HCT116 (cell line): Measurements from ENCODE around the gene PRLH. TPM values are rescaled to one million over a fixed set of nuclear protein-coding genes. Genes with fewer than 3 reads are reported as not detected.
A peak's percentile ranks its signal among the peaks of the same experiment; 100 is the strongest.

Source experiments
- ATAC-seq: fragments of 200-7000 bp; cut with Tn5 transposase; 2 replicates; pipeline ENCODE4 v1.9.1; 2020; ENCODE audit warnings: mild to moderate bottlenecking, moderate library complexity
- BruUV-seq: library from RNA; stranded (reverse); fragments of 400-500 nt; replicated peaks from 2 replicates; lab custom pipeline; 2021; lab: Mats Ljungman, UMichigan
- CTCF ChIA-PET: fragments of 300-600 bp; sonication (Branson Sonifier 250); formaldehyde crosslinking; loops from one replicate; lab custom pipeline; 2021; ENCODE audit warnings: antibody characterized with exemption; lab: Charles Lee
- POLR2A ChIA-PET: fragments of 300-600, 350-600 bp; sonication (Branson Sonifier 250); formaldehyde crosslinking; loops from one replicate; lab custom pipeline; 2021; ENCODE audit warnings: antibody characterized with exemption; lab: Charles Lee
- RAD21 ChIA-PET, 2 experiments: fragments of 300-600 bp; sonication (Branson Sonifier 250); formaldehyde crosslinking; loops; one replicate each; lab custom pipeline; 2023; ENCODE audit warnings: low total read pairs in 2 of 2; ENCODE audit not compliant: uncharacterized antibody in 2 of 2, unreplicated experiment in 2 of 2, low non-redundant PET in 1 of 2; lab: Charles Lee
- DNase-seq: peaks from one replicate; pipeline ENCODE4 v3.0.0-alpha.2; 2010; ENCODE audit warnings: low read depth, low spot score
- H2AFZ ChIP-seq: fragments of 200-600 bp; shearing (Covaris generic), sonication (generic); 2 replicates; pipeline ENCODE4 v1.6.1; 2017; ENCODE audit warnings: low read depth, mixed run types, mixed read lengths, antibody characterized with exemption, low read length; ENCODE audit not compliant: poor library complexity, severe bottlenecking
- H3K27ac ChIP-seq: 2 replicates; pipeline ENCODE4 v1.5.1; 2012; ENCODE audit warnings: low read depth, low read length
- H3K27me3 ChIP-seq: fragments of 200-600 bp; sonication (generic); 2 replicates; pipeline ENCODE4 v1.6.1; 2016; ENCODE audit warnings: mixed run types, low read length, mixed read lengths; ENCODE audit not compliant: insufficient read depth
- H3K36me3 ChIP-seq, 2 experiments: fragments of 200-500 bp in 1 of 2; fragments of 200-600 bp in 1 of 2; sonication (Bioruptor generic) in 1 of 2; sonication (generic) in 1 of 2; 2 replicates each; pipeline versions ENCODE4 v1.5.1 to v1.6.1; 2014 to 2016; ENCODE audit warnings: low read length in 2 of 2, inconsistent platforms in 1 of 2, mixed read lengths in 1 of 2, mixed run types in 1 of 2; ENCODE audit not compliant: insufficient read depth in 2 of 2, control insufficient read depth in 1 of 2
- H3K4me1 ChIP-seq, 2 experiments: fragments of 200-600 bp in 1 of 2; sonication (generic) in 1 of 2; 2 replicates each; pipeline versions ENCODE4 v1.5.1 to v1.6.1; 2012 to 2017; ENCODE audit warnings: low read length in 2 of 2, inconsistent platforms in 1 of 2, mild to moderate bottlenecking in 1 of 2, mixed read lengths in 1 of 2, mixed run types in 1 of 2, moderate library complexity in 1 of 2; ENCODE audit not compliant: insufficient read depth in 2 of 2, control insufficient read depth in 1 of 2
- H3K4me2 ChIP-seq: fragments of 200-600 bp; sonication (generic); 2 replicates; pipeline ENCODE4 v1.6.1; 2017; ENCODE audit warnings: mixed run types, low read length, mixed read lengths
- H3K4me3 ChIP-seq, 2 experiments: fragments of 200-600 bp in 1 of 2; sonication (generic) in 1 of 2; replicated peaks in 1 of 2; 2 replicates each; pipeline ENCODE4 v1.5.1; 2011 to 2016; ENCODE audit warnings: low read length in 2 of 2, control low read depth in 1 of 2, low read depth in 1 of 2, mild to moderate bottlenecking in 1 of 2, mixed read lengths in 1 of 2, mixed run types in 1 of 2
- H3K79me2 ChIP-seq: fragments of 200-600 bp; sonication (generic); 2 replicates; pipeline ENCODE4 v1.6.1; 2017; ENCODE audit warnings: mild to moderate bottlenecking, mixed run types, low read length, moderate library complexity, mixed read lengths; ENCODE audit not compliant: insufficient read depth
- H3K9ac ChIP-seq: fragments of 200-600 bp; sonication (generic); 2 replicates; pipeline ENCODE4 v1.6.1; 2016; ENCODE audit warnings: low read length, mixed read lengths
- H3K9me2 ChIP-seq: fragments of 200-600 bp; sonication (generic), shearing (Covaris generic); 2 replicates; pipeline ENCODE4 v1.6.1; 2017; ENCODE audit warnings: mixed run types, mild to moderate bottlenecking, moderate library complexity; ENCODE audit not compliant: insufficient read depth
- H3K9me3 ChIP-seq, 2 experiments: fragments of 200-500 bp in 1 of 2; fragments of 200-600 bp in 1 of 2; sonication (Bioruptor generic) in 1 of 2; sonication (generic) in 1 of 2; 2 replicates each; pipeline ENCODE4 v1.6.1; 2014 to 2017; ENCODE audit warnings: low read length in 2 of 2, mixed read lengths in 2 of 2, inconsistent platforms in 1 of 2, low read depth in 1 of 2, mild to moderate bottlenecking in 1 of 2, mixed run types in 1 of 2, moderate library complexity in 1 of 2; ENCODE audit not compliant: control insufficient read depth in 1 of 2, insufficient read depth in 1 of 2
- H4K20me1 ChIP-seq: fragments of 200-600 bp; sonication (generic), shearing (Covaris generic); 2 replicates; pipeline ENCODE4 v1.6.1; 2017; ENCODE audit warnings: mixed run types, mild to moderate bottlenecking, moderate library complexity; ENCODE audit not compliant: insufficient read depth
- CBX3 ChIP-seq: IDR thresholded peaks from 2 replicates; pipeline ENCODE4 v1.6.1; 2012; ENCODE audit warnings: low read depth
- CEBPB ChIP-seq: IDR thresholded peaks from 2 replicates; pipeline ENCODE4 v1.6.1; 2012; ENCODE audit warnings: low read depth
- CTCF ChIP-seq, 3 experiments: fragments of 200-600 bp in 1 of 3; sonication (generic) in 1 of 3; IDR thresholded peaks in 2 of 3; conservative IDR thresholded peaks in 1 of 3; 2 replicates each; pipeline ENCODE4 v1.5.1; 2012 to 2017; ENCODE audit warnings: low read depth in 2 of 3, low read length in 2 of 3, antibody characterized with exemption in 1 of 3, borderline replicate concordance in 1 of 3, control low read depth in 1 of 3, mild to moderate bottlenecking in 1 of 3, mixed read lengths in 1 of 3, mixed run types in 1 of 3, moderate library complexity in 1 of 3; ENCODE audit not compliant: insufficient read depth in 1 of 3
- EGR1 ChIP-seq: IDR thresholded peaks from 2 replicates; pipeline ENCODE4 v1.6.1; 2012; ENCODE audit warnings: low read depth
- POLR2AphosphoS5 ChIP-seq: IDR thresholded peaks from 2 replicates; pipeline ENCODE4 v1.6.1; 2011; ENCODE audit warnings: mild to moderate bottlenecking, low read depth, low read length, moderate library complexity
- SIN3A ChIP-seq: IDR thresholded peaks from 2 replicates; pipeline ENCODE4 v1.6.1; 2012; ENCODE audit warnings: low read depth
- SP1 ChIP-seq: IDR thresholded peaks from 2 replicates; pipeline ENCODE4 v1.6.1; 2012; ENCODE audit warnings: low read depth
- ZNF274 ChIP-seq: fragments of 200-500 bp; sonication (Bioruptor generic); IDR thresholded peaks from 2 replicates; pipeline ENCODE4 v1.6.1; 2014; ENCODE audit warnings: mild to moderate bottlenecking, low read depth, low read length, inconsistent platforms
- intact Hi-C: fragments of 100-400 bp; cut with micrococcal nuclease; formaldehyde crosslinking; loops from 2 replicates; pipeline ENCODE4 v1.10.0; 2022
- total RNA-seq: library from RNA; stranded (reverse); gene quantifications from one replicate; pipeline ENCODE4 v1.2.1, GENCODE V29; 2021; ENCODE audit not compliant: unreplicated experiment
- TF ChIP-seq, protein P1 (sequence below): IDR thresholded peaks from 2 replicates; pipeline ENCODE4 v1.6.1; 2011; ENCODE audit warnings: mild to moderate bottlenecking, low read length, moderate library complexity; ENCODE audit not compliant: insufficient replicate concordance; ENCODE audit errors: extremely low read depth

Gene PRLH
- total RNA-seq, 1 experiment from 2014 or later, result not detected

DNA sequence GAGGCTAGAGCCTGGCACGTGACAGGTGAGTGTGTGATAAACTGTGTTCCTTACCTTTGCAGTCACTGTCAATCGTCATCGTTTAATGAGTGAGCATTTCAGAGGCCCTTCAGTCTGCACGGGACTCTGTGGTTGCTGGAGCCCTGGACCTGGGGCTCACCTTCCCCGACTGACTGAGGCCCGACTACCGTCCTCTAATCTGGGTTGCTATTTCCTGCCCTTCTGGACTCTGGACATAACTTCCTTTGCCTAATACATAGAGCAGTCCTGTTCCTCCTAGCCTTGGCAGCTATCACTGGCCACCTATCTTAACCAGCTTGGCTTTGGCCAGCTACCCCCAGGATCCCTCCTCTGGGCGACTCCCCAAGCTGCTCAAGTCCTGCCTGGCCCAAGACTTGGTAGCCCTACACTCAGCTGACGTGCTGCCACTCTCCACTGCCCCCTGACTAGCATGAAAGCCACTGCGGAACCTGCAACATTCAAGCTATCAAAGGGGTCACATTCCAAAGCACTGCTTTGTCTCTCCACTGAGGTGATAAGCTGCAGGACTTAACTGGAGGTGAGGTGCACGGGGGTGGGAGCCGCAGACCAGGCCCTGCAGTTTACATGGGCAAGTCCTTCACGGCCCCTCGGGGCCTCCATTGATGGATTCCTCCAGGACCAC, 35.2 kb downstream of the PRLH start:
- CTCF ChIA-PET, result interaction anchor here (0.8 to 1.4 kb wide), 4 partner anchors 72 to 143 kb away, joined by 3 to 5 read pairs (median 3); no protein-coding TSS in a partner anchor
- POLR2A ChIA-PET, result interaction anchor here (1.6 kb wide), 1 partner anchor 10 kb away, joined by 3 read pairs; no protein-coding TSS in a partner anchor
- DNase-seq, result no peak

More for the DNA sequence above, 35.2 kb downstream of the PRLH start:
- no peaks in the 10 kb centered on the region for H3K9me2 ChIP-seq
- no peaks in the 10 kb centered on the region for H4K20me1 ChIP-seq
- H3K27ac ChIP-seq, result no peak overlapping the region
- RAD21 ChIA-PET, result no interaction called here
- H3K4me1 ChIP-seq, result peaks cover 0 to under 1% of the 10 kb centered on the region in 2 experiments; a peak in 1 of 4 replicates
- no peaks in the 10 kb centered on the region for H3K27me3 ChIP-seq
- H3K9me3 ChIP-seq, result no peaks in the 10 kb centered on the region
- no peak overlapping the region for H3K9ac ChIP-seq
- TF ChIP-seq EGR1 (no peak), SP1 (no peak), CEBPB (no peak), ZNF274 (no peak), SIN3A (no peak), CBX3 (no peak), POLR2AphosphoS5 (no peak), CTCF (IDR thresholded peaks at IDR 0.05 in 2 of 3, conservative IDR thresholded peaks at IDR 0.05 in 1 of 3; ENCODE audit: borderline replicate concordance in 1 of 3, insufficient read depth in 1 of 3, low read depth in 2 of 3, low read length in 2 of 3) (peak in 1 of 3 experiments; percentile 23; a peak in 1 of 6 replicates)
- TF ChIP-seq, protein P1, sequence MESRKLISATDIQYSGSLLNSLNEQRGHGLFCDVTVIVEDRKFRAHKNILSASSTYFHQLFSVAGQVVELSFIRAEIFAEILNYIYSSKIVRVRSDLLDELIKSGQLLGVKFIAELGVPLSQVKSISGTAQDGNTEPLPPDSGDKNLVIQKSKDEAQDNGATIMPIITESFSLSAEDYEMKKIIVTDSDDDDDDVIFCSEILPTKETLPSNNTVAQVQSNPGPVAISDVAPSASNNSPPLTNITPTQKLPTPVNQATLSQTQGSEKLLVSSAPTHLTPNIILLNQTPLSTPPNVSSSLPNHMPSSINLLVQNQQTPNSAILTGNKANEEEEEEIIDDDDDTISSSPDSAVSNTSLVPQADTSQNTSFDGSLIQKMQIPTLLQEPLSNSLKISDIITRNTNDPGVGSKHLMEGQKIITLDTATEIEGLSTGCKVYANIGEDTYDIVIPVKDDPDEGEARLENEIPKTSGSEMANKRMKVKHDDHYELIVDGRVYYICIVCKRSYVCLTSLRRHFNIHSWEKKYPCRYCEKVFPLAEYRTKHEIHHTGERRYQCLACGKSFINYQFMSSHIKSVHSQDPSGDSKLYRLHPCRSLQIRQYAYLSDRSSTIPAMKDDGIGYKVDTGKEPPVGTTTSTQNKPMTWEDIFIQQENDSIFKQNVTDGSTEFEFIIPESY, result no peak
- no peaks in the 10 kb centered on the region for H3K36me3 ChIP-seq
- intact Hi-C loops, result no loop called here
- ATAC-seq, result peak; percentile 58
- no peak overlapping the region for H2AFZ ChIP-seq
- BruUV-seq, result no TSS peak
- H3K79me2 ChIP-seq, result no peaks in the 10 kb centered on the region
- H3K4me2 ChIP-seq, result no peak overlapping the region
- H3K4me3 ChIP-seq, result no peak overlapping the region
